ENCODE measurements around the gene RNF4.

Gene RNF4

DNA sequence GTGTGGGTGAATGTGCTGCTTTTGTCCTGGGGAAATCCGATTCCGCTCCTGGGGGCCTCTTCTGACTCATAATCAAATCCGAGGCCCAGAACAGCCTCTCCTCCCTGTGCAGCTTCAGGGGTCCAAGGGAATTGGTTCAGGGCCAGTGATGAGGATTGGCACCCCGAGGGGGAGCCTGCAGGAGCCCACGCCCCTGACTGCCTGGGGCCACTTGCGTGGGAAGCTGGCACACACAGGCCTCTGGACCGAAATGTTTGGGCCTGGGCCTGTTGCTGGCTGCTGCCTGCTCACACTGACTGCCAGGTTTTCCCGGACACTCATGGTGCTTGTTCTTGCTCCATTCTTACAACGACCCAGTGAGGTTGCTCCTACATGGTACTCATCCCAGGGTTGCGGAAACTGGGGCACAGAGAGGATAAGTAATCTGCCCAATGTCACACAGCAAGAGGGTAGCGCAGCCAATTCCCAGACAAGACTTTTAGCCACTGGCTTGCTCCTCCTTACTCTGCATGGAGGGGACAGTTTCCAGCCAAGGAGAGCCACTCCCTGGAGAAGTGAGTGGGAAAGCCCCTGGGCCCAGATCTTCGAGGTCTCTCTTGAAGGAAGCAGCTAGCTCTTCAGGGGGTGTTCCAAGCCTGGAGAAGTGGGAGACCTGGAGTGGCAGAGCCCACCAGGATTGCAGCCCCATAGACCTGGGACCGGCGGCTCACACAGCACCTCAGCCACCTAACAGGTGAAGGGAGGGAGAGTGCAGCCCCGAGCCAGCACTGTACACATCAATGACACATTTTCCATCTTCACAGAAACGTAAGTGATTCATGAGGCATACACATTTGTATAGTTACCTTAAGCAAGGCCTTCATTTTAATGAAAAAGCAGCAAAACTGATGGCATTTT is 29.8 kb upstream of the RNF4 start:
- no peak for DNase-seq

DNA sequence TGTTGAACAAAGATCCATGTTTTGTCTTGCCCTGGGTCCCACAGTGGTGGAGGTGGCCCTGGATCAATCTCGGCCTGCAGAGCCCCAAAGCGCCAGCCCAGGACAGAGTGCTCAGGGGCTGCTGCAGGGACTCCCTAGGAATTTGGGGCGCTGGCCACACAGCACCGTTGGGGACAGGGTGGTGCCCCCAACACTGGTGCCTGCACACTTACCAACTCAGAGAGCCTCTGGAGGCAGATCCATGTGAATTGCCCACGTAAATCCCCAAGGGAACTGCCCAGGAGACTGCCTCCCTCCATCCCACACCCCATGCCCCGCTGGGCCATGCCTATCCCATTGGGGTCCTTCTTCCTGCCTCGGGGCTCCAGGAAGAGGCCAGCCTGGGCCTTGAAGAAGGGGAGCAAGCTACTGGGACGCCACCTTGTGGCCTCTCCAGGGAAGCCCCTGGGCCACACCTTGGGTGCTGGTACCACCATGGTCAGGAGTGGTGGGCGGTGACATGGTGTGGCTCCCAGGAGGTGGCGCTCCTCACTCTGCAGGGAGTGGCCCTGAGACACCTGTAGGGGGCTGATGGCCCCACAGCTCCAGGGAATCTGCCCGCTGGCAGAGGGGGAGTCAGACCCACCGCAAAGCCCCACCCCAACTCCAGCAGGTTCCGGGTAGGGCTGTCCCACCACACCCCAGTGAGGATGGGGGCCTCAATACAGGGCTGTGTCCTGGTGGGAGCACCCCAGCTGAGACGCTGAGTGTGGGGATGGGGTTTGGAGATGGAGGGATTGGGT is 27.3 kb upstream of the RNF4 start:
- peak; percentile 90 for DNase-seq

DNA sequence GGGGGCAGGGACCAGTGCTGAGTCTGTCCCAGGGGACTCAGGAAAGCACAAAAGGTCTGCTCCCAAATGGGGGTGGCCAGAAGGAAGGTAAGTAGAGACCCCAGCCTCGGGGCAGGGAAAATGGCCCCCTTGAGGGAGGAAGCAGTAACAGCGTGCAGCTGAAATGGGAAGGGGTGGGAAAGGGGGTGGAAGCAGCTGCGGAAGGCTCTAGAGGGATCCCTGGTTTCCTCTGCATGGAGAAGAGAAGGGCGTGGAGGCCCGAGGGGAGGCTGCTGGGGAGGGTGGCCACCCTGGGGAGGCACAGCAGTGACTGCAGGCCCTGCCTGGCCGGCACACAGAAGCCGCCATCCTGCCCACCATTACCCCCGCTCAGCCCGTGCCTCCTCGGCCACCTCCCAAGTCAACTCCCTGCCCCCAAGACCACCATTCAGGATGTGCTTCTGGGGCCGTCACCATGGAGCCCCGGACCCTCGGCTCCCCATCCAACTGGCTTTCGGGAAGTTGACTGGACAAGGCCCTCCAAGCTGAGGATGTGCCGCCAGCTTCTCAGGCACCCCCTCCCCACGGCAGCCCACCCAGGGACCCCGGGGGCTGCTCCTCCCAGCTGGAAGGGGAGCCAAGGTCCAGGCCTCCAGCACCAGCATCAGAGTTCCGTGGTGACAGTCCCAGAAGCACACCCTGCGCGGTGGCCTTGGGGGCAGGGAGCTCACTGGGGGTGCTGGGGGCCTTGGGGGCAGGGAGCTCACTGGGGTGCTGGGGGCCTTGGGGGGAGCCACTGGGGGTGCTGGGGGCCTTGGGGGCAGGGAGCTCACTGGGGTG is 26.5 kb upstream of the RNF4 start:
- DNase-seq: no peak

DNA sequence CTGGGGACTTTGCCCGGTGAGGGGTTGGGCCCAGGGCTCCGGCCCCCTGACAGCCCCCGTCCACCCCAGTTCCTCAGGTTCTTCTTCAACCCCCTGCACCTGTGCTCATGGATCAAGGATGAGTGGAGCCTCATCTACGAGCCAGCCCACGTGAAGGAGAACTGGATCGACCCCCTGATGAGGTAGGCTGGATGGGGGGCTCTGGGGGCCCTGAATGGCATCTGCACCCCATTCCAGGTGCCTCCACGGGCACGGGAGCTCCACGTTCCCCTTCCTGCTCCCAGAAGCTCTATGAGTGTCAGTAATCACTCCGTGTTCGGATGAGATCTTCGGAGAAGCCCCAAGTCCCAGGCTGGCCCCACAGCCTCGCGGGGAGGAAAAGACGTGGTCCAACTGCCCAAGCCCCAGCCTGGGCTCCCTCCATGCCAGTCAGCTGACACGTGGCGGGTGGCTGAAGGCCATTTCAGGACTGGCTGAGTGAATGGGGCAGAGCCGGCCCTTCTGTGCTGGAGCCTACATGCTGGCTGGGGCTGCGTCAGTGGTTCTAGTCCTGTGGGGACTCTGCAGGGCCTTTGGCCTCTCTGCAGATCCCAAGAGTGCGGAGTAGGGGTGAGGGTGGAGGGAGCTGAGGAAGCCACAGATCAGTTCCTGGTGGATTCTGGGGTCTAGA is 25.7 kb upstream of the RNF4 start:
- no peak for DNase-seq

DNA sequence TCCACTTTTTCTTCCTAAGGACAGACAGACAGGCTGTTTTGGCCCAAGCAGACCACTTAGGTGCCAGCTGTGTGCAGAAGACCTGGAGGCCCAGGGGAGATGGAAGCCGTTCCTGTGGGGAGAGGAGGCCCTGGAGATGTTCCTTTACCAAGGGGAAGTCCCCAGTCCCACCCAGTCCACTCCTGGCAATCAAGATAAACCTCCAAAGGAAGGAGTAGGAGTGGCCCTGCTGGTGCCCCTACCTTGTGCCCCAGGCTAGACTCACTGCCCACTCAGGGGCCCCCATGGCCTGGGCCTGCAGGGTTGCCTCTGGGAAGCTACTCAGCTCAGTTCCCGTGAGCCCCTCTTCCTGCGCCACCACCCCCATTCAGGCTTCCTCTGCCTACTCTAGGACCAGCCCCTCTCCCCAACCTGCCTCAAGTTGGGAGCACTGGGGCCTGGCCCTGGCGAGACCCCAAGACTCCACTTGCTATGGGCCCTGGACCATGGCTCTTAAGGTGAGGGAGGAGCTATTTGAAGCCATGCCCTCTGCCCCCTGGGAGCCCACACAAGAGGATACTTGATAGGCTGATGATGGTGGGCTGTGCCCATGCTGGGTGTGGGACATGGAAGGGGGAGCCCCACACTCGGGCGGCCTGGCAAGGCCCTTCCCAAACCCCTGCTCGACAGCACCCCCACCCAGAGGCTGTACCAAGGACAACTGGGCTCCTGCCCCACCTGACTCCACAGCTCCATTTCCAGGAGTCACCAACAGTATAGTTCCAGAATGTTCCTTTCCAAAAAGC is 24.8 kb upstream of the RNF4 start:
- DNase-seq: no peak

DNA sequence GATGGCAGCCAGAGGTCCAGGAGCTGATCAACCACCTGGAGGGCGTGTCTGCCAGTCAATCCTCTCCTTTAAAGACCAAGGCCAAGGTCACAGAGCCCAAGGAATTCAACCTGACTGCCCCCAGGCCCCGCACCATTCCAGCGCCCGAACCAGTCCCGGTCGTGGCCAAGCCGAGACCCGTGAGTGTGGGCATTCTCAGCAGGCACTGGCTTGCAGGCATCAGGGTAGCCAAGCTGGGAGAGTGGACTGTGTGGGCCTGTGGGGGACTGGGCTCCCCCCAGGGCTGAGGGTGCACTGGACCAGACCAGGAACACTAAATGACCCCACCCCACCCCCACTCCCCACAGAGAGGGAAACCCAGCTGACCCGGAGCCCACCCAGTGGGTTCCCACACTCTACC is 23.8 kb upstream of the RNF4 start:
- DNase-seq: no peak

DNA sequence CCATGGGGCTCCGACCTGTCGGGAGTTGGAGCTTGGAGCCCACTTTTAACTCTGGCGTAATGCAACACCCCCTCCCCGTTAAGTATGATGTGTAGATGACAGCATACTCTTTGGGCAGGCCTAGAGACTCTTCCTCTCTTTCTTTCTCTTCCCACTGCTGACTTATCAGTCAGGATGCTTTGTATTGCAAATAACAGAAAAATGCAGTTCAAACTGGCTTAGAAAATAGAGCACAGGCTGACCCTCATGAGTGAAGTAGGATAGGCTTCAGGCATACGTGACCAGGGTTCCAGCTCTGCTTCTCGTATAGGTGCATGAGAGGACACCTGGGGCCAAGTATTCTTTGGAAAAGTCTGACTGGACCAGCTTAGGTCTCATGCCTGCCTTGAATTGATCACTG is 23.3 kb upstream of the RNF4 start:
- DNase-seq: no peak

DNA sequence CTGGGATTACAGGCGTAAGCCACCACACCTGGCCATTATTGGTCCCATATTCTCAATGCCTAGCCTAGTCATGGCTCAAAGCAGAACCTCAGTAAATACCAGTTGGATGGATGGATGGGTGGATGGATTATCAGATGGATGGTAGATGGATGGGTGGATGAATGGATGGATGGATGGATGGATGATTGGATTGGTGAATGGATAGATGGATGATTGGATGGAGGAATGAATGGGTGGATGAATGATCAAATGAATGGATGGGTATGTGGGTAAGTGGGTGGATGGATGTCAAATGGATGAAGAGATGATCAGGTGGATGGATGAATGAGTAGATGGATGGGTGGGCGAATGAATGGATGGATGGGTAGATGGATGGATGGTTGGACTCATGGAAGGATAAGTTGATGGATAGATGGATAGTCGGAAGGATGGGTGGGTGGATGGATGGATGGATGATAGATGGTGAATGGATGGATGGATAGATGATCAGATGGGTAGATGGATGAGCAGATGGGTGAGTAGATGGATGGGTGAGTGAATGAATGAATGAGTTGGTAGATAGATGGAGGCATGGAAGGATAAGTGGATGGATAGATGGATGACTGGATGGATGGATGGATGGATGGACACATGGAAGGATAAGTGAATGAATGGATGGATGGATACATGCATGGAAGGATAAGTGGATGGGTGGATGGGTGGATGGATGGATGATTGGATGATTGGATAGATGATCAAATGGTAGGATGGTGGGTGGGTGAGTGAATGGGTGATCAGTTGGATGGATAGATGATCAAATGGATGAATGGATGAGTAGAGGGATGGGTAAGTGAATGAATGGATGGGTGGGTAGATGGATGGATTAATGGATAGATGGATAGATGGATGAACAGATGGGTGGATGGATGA is 22.0 kb upstream of the RNF4 start:
- DNase-seq: no peak

DNA sequence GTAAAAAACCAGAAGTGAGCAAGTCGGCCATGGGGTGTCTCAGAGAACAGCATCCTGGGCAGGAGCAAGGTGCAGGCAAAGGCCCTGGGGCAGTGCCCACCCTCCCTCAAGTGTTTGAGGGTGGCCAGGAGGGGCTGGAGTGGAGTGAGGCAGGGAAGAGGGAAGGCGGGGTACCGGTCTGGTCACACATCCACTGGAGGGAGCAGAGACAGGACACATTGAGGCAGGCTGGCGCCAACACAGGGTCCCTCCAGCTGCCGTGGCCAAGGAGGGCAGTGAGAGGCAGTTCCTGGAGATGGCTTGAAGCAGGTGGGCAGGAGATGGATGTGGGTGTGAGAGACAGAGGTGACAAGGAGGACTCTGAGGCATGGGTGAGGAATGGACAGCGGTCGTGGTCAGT is 20.3 kb upstream of the RNF4 start:
- no peak for DNase-seq

DNA sequence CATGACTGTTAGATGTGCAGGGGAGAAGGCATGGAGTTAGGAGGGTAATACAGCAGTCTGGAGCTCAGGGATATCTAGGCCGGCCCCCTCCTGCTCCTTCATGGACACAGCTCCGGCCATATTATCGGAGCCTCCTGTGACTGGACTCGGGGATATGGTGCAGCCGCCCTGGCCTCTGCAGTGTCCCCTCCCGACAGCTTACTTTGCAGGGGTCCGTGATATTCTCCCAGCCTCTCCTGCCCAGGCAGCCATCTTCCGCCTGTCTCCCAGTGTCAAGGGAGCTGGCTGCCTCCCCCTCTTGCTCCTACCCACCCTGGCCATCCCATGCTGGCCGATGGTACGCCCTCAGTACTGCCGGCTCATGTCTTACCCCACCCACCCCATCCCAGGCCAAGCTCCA is 19.9 kb upstream of the RNF4 start:
- DNase-seq: no peak

DNA sequence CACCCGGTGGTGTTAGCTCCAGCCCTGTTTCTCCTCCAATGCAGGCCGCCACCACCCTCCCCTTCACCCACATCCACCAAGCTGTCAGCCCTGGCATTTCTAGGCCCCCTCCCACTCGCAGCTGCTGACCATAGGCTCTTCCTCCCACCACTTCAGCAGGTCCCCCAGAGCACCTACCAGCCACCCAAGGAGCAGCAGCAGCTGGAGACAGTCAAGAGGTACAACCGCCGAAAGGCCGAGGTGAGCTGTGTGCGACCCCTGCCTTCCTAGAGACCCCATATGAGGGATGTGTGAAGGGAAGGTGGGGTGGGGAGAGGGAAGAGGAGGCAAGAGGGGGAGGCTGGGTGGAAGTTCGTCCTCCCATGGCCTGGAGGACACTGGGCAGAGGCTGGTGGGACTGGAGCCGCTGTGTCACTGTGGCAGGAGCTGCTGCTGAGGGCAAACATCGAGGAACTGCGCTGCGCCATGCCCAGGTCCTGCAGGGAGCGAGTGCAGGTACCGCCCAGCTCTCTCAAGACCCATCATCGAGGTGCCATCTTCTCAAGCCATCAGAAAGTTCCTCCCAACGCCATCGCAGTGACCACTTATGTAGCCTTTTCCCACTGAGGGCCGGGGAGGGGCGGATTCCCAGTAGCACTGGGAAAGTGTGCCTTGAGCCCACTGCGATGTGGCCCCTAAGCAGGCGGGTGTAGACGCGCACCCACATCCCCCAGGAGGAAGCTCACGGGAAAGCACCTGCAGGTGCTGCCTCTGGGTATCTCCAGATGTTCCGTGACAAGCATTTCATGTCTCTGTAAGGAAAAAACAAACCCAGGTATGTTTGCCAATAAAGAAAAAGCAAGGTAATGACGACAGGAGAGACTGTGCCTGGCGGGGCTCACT is 19.2 kb upstream of the RNF4 start:
- no peak for DNase-seq

DNA sequence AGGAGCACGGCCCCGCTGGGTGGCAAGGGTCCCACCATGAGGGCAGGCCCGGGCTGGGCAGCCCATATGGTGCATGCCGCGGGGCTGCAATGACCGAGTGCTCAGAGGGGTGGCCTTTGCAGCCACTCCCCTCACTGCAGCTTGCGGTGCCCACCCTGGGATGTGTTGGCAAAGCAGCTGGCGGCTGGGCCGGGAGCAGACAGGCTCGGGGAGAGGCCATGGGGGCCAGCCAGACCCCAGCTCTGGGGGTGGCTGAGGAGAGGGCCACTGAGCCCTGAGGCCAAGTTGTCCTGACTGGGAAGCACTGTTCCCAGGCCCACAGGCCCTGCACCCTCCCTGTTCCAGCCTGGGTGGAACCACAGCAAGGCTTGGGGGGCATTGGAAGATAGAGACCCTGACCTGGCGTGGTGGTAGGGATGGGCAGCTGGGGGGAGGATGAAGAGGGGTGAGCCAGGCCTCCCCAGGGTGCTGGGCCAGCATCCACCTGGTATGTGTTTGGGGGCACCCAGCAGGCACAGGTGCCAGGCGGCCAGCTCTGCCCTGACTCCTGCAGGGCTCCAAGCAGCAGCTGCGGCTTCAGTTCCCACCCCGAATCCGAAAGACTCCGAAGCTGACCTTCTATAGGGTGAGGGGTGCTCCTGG is 18.4 kb upstream of the RNF4 start:
- no peak for DNase-seq

DNA sequence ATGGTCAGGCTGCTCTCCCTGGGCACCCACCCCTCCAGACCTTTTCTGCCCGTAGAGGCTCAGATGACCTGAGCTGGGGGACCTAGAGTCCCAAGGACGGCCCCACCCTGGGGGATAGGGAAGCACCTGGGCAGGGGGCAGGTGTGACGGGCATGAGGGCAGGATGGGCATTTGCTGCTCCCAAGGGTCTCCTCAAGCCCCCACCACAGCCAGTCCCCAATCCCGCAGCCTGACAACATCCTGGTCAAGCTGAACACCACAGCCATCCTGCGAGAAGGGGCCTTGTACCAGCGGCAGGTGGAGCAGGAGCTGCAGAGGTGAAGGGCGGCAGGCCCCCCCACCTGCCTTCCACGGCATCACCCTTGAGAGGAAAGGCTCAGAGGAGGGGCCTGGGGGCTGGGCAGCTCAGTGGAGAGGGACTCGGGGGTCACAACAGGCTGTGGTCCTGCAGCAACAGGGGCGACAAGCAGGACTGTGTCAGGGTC is 17.8 kb upstream of the RNF4 start:
- DNase-seq: no peak

DNA sequence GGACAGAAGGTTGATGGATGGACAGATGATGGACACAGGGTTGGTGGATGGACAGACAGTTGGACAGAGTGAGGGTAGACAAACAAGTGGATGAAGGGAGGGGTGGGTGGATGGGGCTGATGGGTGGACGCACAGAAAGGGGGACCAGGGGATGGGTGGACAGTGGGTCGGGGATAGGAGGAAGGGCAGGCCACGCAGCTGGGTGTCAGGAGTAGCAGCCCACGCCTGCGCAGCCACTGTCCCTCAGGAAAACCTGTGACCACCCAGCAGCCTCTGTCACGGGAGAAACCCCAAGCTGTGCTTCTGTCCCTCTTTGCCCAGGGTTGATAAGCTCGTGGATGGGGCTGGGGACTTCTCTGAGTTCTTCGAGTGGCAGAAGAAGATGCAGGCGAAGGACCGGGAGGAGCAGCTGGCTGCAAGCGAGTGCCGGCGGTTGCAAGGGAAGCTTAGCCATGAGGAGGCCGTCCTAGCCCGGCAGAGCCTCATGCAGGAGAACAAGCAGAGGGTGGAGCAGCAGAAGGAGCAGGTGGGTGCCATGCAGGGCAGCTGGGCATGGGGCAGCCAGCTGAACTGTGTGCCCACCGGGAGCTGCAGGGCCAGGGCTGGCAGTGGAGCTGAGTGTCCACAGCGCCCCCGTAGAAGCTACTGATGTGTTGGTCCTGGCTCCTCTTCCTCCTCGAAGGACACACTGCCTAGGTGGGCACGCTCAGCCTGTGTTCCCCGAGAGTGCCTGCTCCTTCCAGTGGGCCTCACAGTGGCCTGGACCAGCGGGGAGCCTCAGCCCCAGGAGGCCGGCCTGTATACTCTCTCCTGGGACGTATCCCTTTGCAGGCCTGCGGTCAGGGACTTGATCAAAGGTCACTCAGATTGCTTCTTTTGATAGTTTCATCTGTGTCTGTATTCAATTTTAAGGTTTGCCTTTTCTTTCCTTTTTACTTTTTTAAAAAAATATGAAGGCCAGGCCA is 16.8 kb upstream of the RNF4 start:
- no peak for DNase-seq

DNA sequence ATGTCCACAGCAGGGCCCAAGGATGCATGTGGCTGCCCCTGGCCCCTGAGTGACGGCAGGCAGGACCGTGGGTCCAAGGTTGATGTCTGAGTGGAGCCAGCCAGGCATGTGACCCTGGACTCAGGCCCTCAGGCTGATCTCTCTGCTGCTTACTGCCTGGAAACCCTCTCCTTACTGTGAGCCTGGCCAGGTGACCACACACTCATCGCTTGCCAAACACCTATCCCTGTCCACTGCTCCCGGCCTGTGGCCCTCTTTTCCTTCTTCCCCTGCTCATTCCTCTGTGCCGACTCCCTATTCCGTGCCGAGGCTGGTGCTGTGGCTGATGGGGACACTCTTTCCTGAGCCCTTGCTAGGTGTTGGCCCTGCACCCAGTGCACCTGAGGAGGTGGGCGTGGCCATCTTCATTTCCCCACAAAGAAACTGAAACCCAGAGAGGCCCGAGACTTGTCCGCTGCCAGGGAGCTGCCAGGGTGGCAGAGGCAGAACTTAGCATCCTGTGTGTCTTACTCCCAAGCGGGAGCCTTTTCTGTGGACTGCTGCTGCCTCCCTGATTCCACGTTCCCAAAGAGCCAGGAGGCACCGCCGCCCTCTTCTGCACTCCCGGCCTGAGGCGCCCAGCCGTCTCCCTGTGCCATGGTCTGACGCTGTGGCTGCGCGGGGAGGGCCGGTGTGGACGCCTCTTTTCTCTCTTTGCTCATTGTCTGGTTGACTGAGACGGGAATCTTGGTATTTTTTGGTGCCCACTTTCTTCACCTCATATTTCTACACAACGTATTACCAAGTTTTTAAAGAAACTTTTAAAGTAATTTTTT is 11.2 kb upstream of the RNF4 start:
- DNase-seq: no peak

DNA sequence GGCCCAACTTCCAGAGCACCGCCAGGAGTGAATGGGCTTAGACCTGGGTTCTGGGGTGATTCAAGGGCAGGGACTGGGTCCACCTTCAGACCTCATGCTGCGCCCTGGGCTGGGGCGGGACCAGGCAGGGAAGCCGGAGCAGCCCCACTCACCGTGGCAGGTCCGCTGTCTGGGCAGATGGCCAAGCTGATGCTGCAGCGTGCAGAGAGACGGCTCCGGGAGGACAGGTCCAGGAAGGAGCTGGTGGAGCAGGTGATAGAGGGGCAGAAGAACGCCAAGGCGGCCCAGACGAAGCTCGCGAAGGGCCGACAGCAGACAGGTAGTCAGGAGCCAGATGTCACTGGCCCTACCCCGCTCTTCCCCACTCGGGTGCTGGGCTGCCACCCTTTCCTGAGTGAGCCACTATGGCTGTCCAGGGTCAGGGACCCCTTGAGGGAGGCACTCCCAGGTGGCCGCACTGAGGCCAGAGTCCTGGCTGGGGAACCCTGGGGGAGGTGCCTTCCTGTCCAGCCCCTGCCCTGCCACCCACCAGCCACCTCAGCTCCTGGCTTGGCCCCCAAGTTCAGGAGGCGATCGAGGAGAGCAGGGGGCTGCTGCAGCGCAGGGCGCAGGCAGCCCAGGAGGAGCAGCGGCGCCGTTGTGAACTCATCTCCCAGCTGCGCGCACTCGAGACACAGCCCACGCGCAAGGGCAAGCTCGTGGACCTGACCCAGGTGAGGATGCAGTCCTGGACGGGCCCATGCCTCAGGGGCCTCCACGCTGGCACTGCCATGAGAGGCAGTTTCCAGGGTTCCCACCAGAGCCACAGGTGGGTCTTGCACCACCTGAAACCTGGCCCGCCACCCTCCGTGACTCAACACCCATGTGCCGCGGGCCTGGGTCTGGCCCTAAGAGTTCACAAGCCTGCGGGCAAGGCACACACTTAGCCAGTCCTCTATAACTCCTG is 10.1 kb upstream of the RNF4 start:
- no peak for DNase-seq

Data from activated CD4-positive, alpha-beta T cell treated with anti-CD3 and anti-CD28 coated beads for 48 hours (primary cell).